K562 (cell line): ENCODE measurements around the gene CBFA2T3. TPM values are rescaled to one million over a fixed set of nuclear protein-coding genes. Genes with fewer than 3 reads are reported as not detected.

Experiments used
- CBX1 ChIP-seq: sonication (generic); IDR thresholded peaks from 2 replicates; pipeline ENCODE4 v1.6.1; 2016; ENCODE audit warnings: antibody characterized with exemption, low read depth, mild to moderate bottlenecking
- RERE ChIP-seq: sonication (generic); formaldehyde crosslinking; IDR thresholded peaks from 2 replicates; pipeline ENCODE4 v1.8.0; 2023; ENCODE audit warnings: missing genetic modification reagents, mild to moderate bottlenecking, borderline replicate concordance
- REST ChIP-seq, 2 experiments: fragments of 450-650 bp; formaldehyde crosslinking in 1 of 2; IDR thresholded peaks; 2 replicates each; pipeline versions ENCODE4 v1.4.0 to v1.6.1; 2014 to 2020; ENCODE audit warnings: mild to moderate bottlenecking in 2 of 2, borderline replicate concordance in 1 of 2, low read depth in 1 of 2
- SMAD3 ChIP-seq: fragments of 450-650 bp; formaldehyde crosslinking; conservative IDR thresholded peaks from 2 replicates; pipeline ENCODE4 v1.4.0; 2020; ENCODE audit warnings: mild to moderate bottlenecking
- ZNF324 ChIP-seq: fragments of 250-450 bp; sonication (Bioruptor Pico); IDR thresholded peaks from 2 replicates; pipeline ENCODE4 v1.4.0; 2020; ENCODE audit warnings: mild to moderate bottlenecking
- ZNF511 ChIP-seq: sonication (generic); formaldehyde crosslinking; IDR thresholded peaks from 2 replicates; pipeline ENCODE4 v1.8.0; 2022; ENCODE audit warnings: mild to moderate bottlenecking, missing genetic modification reagents
- polyA plus RNA-seq, 8 experiments: library from polyadenylated mRNA; depleted of rRNA in 4 of 8; stranded (reverse) in 5 of 8; unstranded in 3 of 8; fragments of >200 nt; fragmentation: Nextera tagmentation in 2 of 8; fragmentation: Illumina TruSeq in 1 of 8; extraction: Ambion mirVana in 2 of 8; extraction: Trizol in 1 of 8; gene quantifications; 2 replicates each; pipeline versions ENCODE4 v1.2.1 to v1.2.3, GENCODE V29; 2011 to 2014; ENCODE audit warnings: inconsistent platforms in 1 of 8, missing spikeins in 1 of 8
- total RNA-seq, 7 experiments: library from RNA; depleted of rRNA in 6 of 7; stranded (reverse); fragments of >200 nt in 6 of 7; fragmentation: Illumina TruSeq in 2 of 7; extraction: Trizol in 2 of 7; gene quantifications; 2 replicates each; pipeline versions ENCODE4 v1.2.1 to v1.2.3, GENCODE V29; 2011 to 2021; ENCODE audit warnings: low replicate concordance in 1 of 7

Gene CBFA2T3
- total and polyA plus RNA-seq, 9 of the 15 experiments (the other 6 are each of a cell fraction or from before 2014, with no cell fraction given), result 2.3 to 145 (median 6.7) TPM

GRCh38 chr16:88978608-88979346 lies 1.8 kb upstream of the CBFA2T3 start (continued):
- TF ChIP-seq RERE (CRISPR knock-in tag), result 0 out of 2 replicates have a peak, but pooled peaks have one; percentile 55
- TF ChIP-seq ZNF511 (CRISPR knock-in tag), result peak; percentile 84; the same call in 1 of the 2 replicates
- no peak for TF ChIP-seq SMAD3 (CRISPR knock-in tag)
- TF ChIP-seq REST (IDR thresholded peaks at IDR 0.05; ENCODE audit: borderline replicate concordance), result peak; percentile 28; the same call in 1 of the 2 replicates
- 0 out of 2 replicates have a peak, but pooled peaks have one; percentile 14 for TF ChIP-seq REST (CRISPR knock-in tag; IDR thresholded peaks at IDR 0.05; ENCODE audit: low read depth)
- no peak for TF ChIP-seq ZNF324 (CRISPR knock-in tag)
- peak; percentile 69; the same call in 1 of the 2 replicates for TF ChIP-seq CBX1
